ENCODE data around the gene FAM118A. TPM values are rescaled to one million over a fixed set of nuclear protein-coding genes. Genes with fewer than 3 reads are reported as not detected.
A peak's percentile ranks its signal among the peaks of the same experiment; 100 is the strongest.

Gene FAM118A
- total and polyA plus RNA-seq, 8 donors = 7.1 to 127 (median 10.2) TPM

- FAIRE-seq (no peak), ATAC-seq (peak in 2 of 4 donors; percentile 25 to 47), DNase-seq (no peak)
- TF ChIP-seq CTCF (IDR thresholded peaks at IDR 0.05) = no peak
- H3K9me3 ChIP-seq = no peaks in the 10 kb centered on the region
- H3K4me1 ChIP-seq = no peaks in the 10 kb centered on the region
- peaks cover 0 to 7% (median 6%) of the 10 kb centered on the region in 3 donors for H3K36me3 ChIP-seq
- H3K27me3 ChIP-seq = no peaks in the 10 kb centered on the region
- H3K27ac ChIP-seq = no peak overlapping the region
- intact Hi-C loops (cut with DNase I) = no loop called here
- 84 to 85% methylated on average over 8 of the region's 8 CpGs for WGBS, 2 donors
- H3K4me3 ChIP-seq = no peak overlapping the region
Measured at GRCh38 chr22:45328822-45329529, 19.2 kb downstream of the FAM118A start.

GRCh38 chr22:45329530-45329936 lies 19.8 kb downstream of the FAM118A start:
- 85 to 88% methylated on average over 12 of the region's 12 CpGs for whole genome bisulfite sequencing, 2 donors
- ATAC-seq (peak in 3 of 4 donors; percentile 29 to 78 (median 70)), DNase-seq (peak in 1 of 6 donors; percentile 55), FAIRE-seq (no peak)
- no peaks in the 10 kb centered on the region for H3K27me3 ChIP-seq
- no peaks in the 10 kb centered on the region for H3K4me1 ChIP-seq
- H3K9me3 ChIP-seq = no peaks in the 10 kb centered on the region
- intact Hi-C loops (cut with DNase I) = no loop called here
- peaks cover 0 to 7% (median under 1%) of the 10 kb centered on the region in 3 donors for H3K36me3 ChIP-seq
- no peak overlapping the region for H3K27ac ChIP-seq
- no peak overlapping the region for H3K4me3 ChIP-seq
- TF ChIP-seq CTCF (IDR thresholded peaks at IDR 0.05) = no peak

GRCh38 chr22:45330548-45330947 lies 20.8 kb downstream of the FAM118A start:
- no peak overlapping the region for H3K4me3 ChIP-seq

GRCh38 chr22:45331486-45331885 lies 21.8 kb downstream of the FAM118A start:
- Histone ChIP-seq H3K36me3 (peaks cover 0 to 7% (median 0%) of the 10 kb centered on the region in 3 donors), H3K27me3 (no peaks in the 10 kb centered on the region), H3K27ac (no peak overlapping the region), H3K4me1 (no peaks in the 10 kb centered on the region), H3K9me3 (no peaks in the 10 kb centered on the region), H3K4me3 (no peak overlapping the region)
- no peak for TF ChIP-seq CTCF (IDR thresholded peaks at IDR 0.05)
- DNase-seq = no peak
- 85 to 93% methylated on average over 9 of the region's 9 CpGs for WGBS, 2 donors
- no peak for ATAC-seq
- no peak for FAIRE-seq
- intact Hi-C loops (cut with DNase I) = no loop called here

More at GRCh38 chr22:45330548-45330947, 20.8 kb downstream of the FAM118A start:
- 93 to 94% methylated on average over 19 of the region's 19 CpGs for WGBS, 2 donors
- intact Hi-C loops (cut with DNase I) = no loop called here
- ATAC-seq = no peak
- no peak overlapping the region for H3K27ac ChIP-seq
- DNase-seq = no peak
- no peak for TF ChIP-seq CTCF (IDR thresholded peaks at IDR 0.05)
- no peak for FAIRE-seq
- no peaks in the 10 kb centered on the region for H3K4me1 ChIP-seq
- H3K9me3 ChIP-seq = no peaks in the 10 kb centered on the region
- H3K27me3 ChIP-seq = no peaks in the 10 kb centered on the region
- H3K36me3 ChIP-seq = peaks cover 0 to 7% (median 0%) of the 10 kb centered on the region in 3 donors

- TF ChIP-seq CTCF (IDR thresholded peaks at IDR 0.05) = no peak
- 94 to 96% methylated on average over 7 of the region's 7 CpGs for WGBS, 2 donors
- Histone ChIP-seq H3K27ac (no peak overlapping the region), H3K4me1 (no peaks in the 10 kb centered on the region), H3K9me3 (no peaks in the 10 kb centered on the region), H3K36me3 (peaks cover 0 to 7% (median 0%) of the 10 kb centered on the region in 3 donors), H3K4me3 (no peak overlapping the region), H3K27me3 (no peaks in the 10 kb centered on the region)
- ATAC-seq = no peak
- peak in 1 of 6 donors; percentile 40 for DNase-seq
- FAIRE-seq = no peak
- intact Hi-C loops (cut with DNase I) = no loop called here
Measured at GRCh38 chr22:45332001-45332400, 22.3 kb downstream of the FAM118A start.
